ENCODE data around the gene IFNGR2. TPM values are rescaled to one million over a fixed set of nuclear protein-coding genes. Genes with fewer than 3 reads are reported as not detected.

The IFNGR2 gene
- total and polyA plus RNA-seq, 2 of the 4 experiments (the other 2 are of a cell fraction), result 66.0 to 73.8 TPM

DNA sequence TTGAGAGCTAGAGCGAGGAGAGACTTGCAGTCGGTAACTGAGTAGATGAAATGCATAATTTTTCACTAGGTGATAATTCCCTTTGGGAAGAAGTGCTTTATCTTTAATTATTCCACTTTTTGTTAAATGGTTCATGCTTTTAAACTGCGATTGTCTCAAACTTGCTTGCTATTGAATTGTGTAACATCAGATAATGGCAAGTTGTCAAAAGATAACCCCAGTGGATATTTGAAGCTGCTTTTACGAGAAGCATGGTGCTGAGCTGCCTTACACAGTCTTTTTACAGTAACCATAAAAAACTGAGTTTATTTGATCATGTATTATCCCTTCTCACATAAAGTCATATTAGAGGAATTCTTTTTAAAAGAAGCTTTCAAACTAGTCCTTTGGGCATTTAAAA lies 46.4 kb downstream of the IFNGR2 start:
- no peak for ATAC-seq (ENCODE audit: low read depth)
- BruUV-seq (replicated peaks), result TSS peak; percentile 79

More for the DNA sequence above, 46.4 kb downstream of the IFNGR2 start:
- peaks cover 6% of the 10 kb centered on the region; the same call in 1 of the 2 replicates for H3K9me1 ChIP-seq (ENCODE audit: insufficient read depth, low read length)
- H3K27me3 ChIP-seq (ENCODE audit: control insufficient read depth, insufficient read depth, low read length), result no peaks in the 10 kb centered on the region
- no peak overlapping the region for H3K27ac ChIP-seq (ENCODE audit: insufficient read depth, low read length)
- no peak overlapping the region for H3K14ac ChIP-seq (replicated peaks; ENCODE audit: low read depth, low read length)
- no peak overlapping the region for H3K18ac ChIP-seq (ENCODE audit: low read depth, low read length)
- H2BK120ac ChIP-seq (ENCODE audit: low read depth, low read length), result no peak overlapping the region
- no peaks in the 10 kb centered on the region for H4K20me1 ChIP-seq (ENCODE audit: insufficient read depth, low read length)
- no peak for TF ChIP-seq RCOR1 (IDR thresholded peaks at IDR 0.05; ENCODE audit: insufficient replicate concordance, low read length)
- no peak for TF ChIP-seq SMC3 (IDR thresholded peaks at IDR 0.05; ENCODE audit: low read depth, low read length)
- TF ChIP-seq RAD21 (IDR thresholded peaks at IDR 0.05; ENCODE audit: low read length), result no peak
- TF ChIP-seq MAZ (IDR thresholded peaks at IDR 0.05; ENCODE audit: borderline replicate concordance, low read depth, low read length), result no peak
- TF ChIP-seq RFX5 (IDR thresholded peaks at IDR 0.05; ENCODE audit: low read depth, low read length), result no peak
- TF ChIP-seq FOS (IDR thresholded peaks at IDR 0.05; ENCODE audit: low read depth, low read length), result no peak
- no peak for TF ChIP-seq CEBPB (IDR thresholded peaks at IDR 0.05; ENCODE audit: low read depth, low read length)
- TF ChIP-seq BHLHE40 (IDR thresholded peaks at IDR 0.05; ENCODE audit: low read depth, low read length), result no peak
- H3K4ac ChIP-seq (ENCODE audit: low read depth, low read length), result no peak overlapping the region
- no peak overlapping the region for H4K5ac ChIP-seq (ENCODE audit: low read depth, low read length)
- H4K91ac ChIP-seq (ENCODE audit: insufficient read depth, low read depth, low read length), result no peak overlapping the region
- peaks cover 1% of the 10 kb centered on the region; the same call in 1 of the 2 replicates for H3K36me3 ChIP-seq (ENCODE audit: control insufficient read depth, insufficient read depth, low read length)
- no CpG with 5 or more reads among the region's 4 CpGs for WGBS, 2 experiments (ENCODE audit: extremely low coverage in 2 of 2, insufficient read length in 1 of 2)
- H4K8ac ChIP-seq (ENCODE audit: low read depth in 2 of 2, low read length in 2 of 2), result no peak overlapping the region
- no peak for DNase-seq
- H3K4me3 ChIP-seq (ENCODE audit: insufficient read depth, low read depth, low read length), result no peak overlapping the region
- H2AFZ ChIP-seq (replicated peaks; ENCODE audit: low read length, poor library complexity), result no peak overlapping the region
- dilution Hi-C loops (cut with HindIII; ENCODE audit: low sequenced_read_pairs, unreplicated experiment) (no loop called here), intact Hi-C loops (cut with micrococcal nuclease) (loop anchor here (5.0 kb wide), 1 partner anchor 617 kb away; no protein-coding TSS in a partner anchor), in situ Hi-C loops (cut with MboI; ENCODE audit: low sequenced_read_pairs) (loop anchor here (25.0 kb wide), 2 partner anchors 462 to 612 kb away; no protein-coding TSS in a partner anchor)
- H3K4me1 ChIP-seq (ENCODE audit: control insufficient read depth, insufficient read depth, low read length), result peaks cover 3% of the 10 kb centered on the region
- no peak overlapping the region for H3K56ac ChIP-seq (ENCODE audit: extremely low read depth, insufficient read depth, low read length)
- H2BK5ac ChIP-seq (ENCODE audit: low read depth, low read length, poor library complexity, severe bottlenecking), result no peak overlapping the region
- no peak overlapping the region for H2BK15ac ChIP-seq (ENCODE audit: low read depth, low read length)
- no peak overlapping the region for H3K9ac ChIP-seq (ENCODE audit: low read depth, low read length)
- no peak overlapping the region for H2BK20ac ChIP-seq (ENCODE audit: low read depth, low read length)
- no peaks in the 10 kb centered on the region; a peak in 1 of 4 replicates for H3K79me1 ChIP-seq (ENCODE audit: low read depth in 1 of 2, low read length in 2 of 2)
- no peak overlapping the region for H2AK5ac ChIP-seq (ENCODE audit: low read depth, low read length)
- no peak overlapping the region for H3K4me2 ChIP-seq (ENCODE audit: low read depth, low read length)
- H3K23ac ChIP-seq (ENCODE audit: low read depth, low read length), result no peak overlapping the region
- ChIA-PET POLR2A (ENCODE audit: unreplicated experiment) (no interaction called here), CTCF (no interaction called here)
- no peak overlapping the region for H2AK9ac ChIP-seq (replicated peaks; ENCODE audit: low read depth, low read length, poor library complexity)
- no peaks in the 10 kb centered on the region for H3K9me3 ChIP-seq (ENCODE audit: control insufficient read depth, insufficient read depth, low read length)
